ENCODE data around the gene MICAL2.

DNA sequence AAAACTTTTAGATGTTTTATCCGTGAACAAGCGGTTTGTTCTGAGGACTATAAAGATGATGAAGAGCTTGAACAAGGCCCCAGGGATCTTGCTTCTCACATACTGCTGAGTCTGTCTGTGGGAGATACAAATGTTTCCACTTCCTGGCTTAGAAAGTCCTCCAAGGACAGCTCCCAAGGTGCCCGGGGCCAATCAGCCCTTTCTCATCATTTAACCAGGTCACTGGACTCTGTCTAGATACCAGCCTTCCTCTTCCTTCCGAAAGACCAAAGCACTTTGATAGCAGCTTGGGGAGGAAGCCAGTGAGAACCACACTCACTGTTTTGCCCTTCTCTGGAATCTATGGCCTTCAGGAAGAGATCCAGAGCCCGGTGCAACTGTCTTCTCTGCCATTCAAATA lies 4.3 kb upstream of the MICAL2 start:
- TF ChIP-seq POLR2A (IDR thresholded peaks at IDR 0.05): no peak
- TF ChIP-seq, protein P1, sequence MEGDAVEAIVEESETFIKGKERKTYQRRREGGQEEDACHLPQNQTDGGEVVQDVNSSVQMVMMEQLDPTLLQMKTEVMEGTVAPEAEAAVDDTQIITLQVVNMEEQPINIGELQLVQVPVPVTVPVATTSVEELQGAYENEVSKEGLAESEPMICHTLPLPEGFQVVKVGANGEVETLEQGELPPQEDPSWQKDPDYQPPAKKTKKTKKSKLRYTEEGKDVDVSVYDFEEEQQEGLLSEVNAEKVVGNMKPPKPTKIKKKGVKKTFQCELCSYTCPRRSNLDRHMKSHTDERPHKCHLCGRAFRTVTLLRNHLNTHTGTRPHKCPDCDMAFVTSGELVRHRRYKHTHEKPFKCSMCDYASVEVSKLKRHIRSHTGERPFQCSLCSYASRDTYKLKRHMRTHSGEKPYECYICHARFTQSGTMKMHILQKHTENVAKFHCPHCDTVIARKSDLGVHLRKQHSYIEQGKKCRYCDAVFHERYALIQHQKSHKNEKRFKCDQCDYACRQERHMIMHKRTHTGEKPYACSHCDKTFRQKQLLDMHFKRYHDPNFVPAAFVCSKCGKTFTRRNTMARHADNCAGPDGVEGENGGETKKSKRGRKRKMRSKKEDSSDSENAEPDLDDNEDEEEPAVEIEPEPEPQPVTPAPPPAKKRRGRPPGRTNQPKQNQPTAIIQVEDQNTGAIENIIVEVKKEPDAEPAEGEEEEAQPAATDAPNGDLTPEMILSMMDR (IDR thresholded peaks at IDR 0.05 in 4 of 5, conservative IDR thresholded peaks at IDR 0.05 in 1 of 5): no peak

Measured in gastrocnemius medialis (tissue), 4 donors.